Right cardiac atrium (tissue), 5 donors: Measurements from ENCODE around the gene MEP1A. TPM values are rescaled to one million over a fixed set of nuclear protein-coding genes. Genes with fewer than 3 reads are reported as not detected.
"Not testable (repeated sequence)": the region's sequence is repeated elsewhere in the genome, so short reads cannot be mapped to it uniquely, and the experiment has no call there.

Source experiments
- ATAC-seq, 2 donors: fragments of 200-7000 bp; cut with Tn5 transposase; one replicate each; pipeline versions ENCODE4 v1.8.0 to v1.9.1; 2020; ENCODE audit warnings: moderate library complexity in 2 of 2, mild to moderate bottlenecking in 1 of 2
- DNase-seq, 3 donors: peaks; one replicate each; pipeline ENCODE4 v3.0.0-alpha.2; 2020
- H3K27ac ChIP-seq: one replicate; pipeline ENCODE4 v1.5.1; 2013; ENCODE audit warnings: mild to moderate bottlenecking, low read length, control low read depth, moderate library complexity
- H3K27me3 ChIP-seq: one replicate; pipeline ENCODE4 v1.6.1; 2013; ENCODE audit not compliant: control insufficient read depth, insufficient read depth
- H3K4me1 ChIP-seq: one replicate; pipeline ENCODE4 v1.6.1; 2013; ENCODE audit warnings: low read length; ENCODE audit not compliant: control insufficient read depth, insufficient read depth
- H3K4me3 ChIP-seq: one replicate; pipeline ENCODE4 v1.5.1; 2013; ENCODE audit warnings: low read length, control low read depth
- H3K9me3 ChIP-seq: one replicate; pipeline ENCODE4 v1.6.1; 2013; ENCODE audit warnings: low read length; ENCODE audit not compliant: control insufficient read depth
- WGBS: extraction: QIAGEN DNeasy Blood & Tissue Kit; methylation state at CpG from one replicate; pipeline ENCODE4 v1.1.7; 2013; 5-methylcytosine and 5-hydroxymethylcytosine counted together
- intact Hi-C, 4 donors: fragments of 100-400 bp; cut with DNase I; formaldehyde crosslinking; loops; one replicate each; pipeline versions ENCODE4 v1.11.0 to v1.14.0; 2022 to 2023
- polyA plus RNA-seq: library from polyadenylated mRNA; stranded (reverse); fragments of 200-250 nt; gene quantifications from one replicate; pipeline ENCODE4 v1.2.3, GENCODE V29; 2013
- total RNA-seq, 4 donors: library from RNA; stranded (reverse); fragmentation: NEBNext Ultra II Directional; extraction: Animal tissue kit (Norgen Biotek cat#: 25700); gene quantifications; one replicate each; pipeline ENCODE4 v1.2.1, GENCODE V29; 2021
- donor health status: healthy with polysubstance abuse.
- donor health status: DM: no; HTN: yes; CAD: no.
- donor health status: DM: no; HTN: no; CAD: no.
- donor health status: DM: no; HTN: yes; CAD: no; lungs with severe emphysema.
- donor health status: DM: yes; HTN: yes; CAD: no.

Gene MEP1A
- total and polyA plus RNA-seq, 5 donors, result not detected

DNA sequence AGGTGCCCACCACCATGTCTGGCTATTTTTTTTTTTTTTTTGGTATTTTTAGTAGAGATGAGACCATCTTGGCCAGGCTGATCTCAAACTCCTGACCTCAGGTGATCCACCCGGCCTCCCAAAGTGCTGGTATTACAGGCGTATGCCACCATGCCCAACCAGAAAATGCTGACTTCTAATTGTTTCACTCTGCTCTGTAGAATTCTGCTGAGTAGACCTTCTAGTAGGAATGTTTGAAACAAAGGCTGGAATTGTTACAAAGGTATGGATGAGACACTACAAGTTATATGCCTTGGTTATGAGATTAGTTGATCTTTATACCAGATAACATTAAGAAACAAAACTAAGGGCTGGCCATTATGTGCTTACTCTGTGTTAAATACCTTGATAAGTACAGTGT, 44.8 kb downstream of the MEP1A start:
- DNase-seq (no peak), ATAC-seq (no peak)
- intact Hi-C loops, result no loop called here
- Histone ChIP-seq H3K4me1 (no peaks in the 10 kb centered on the region), H3K27ac (no peak overlapping the region), H3K27me3 (no peaks in the 10 kb centered on the region), H3K9me3 (no peaks in the 10 kb centered on the region), H3K4me3 (no peak overlapping the region)
- 95% methylated on average over 2 of the region's 2 CpGs for WGBS

DNA sequence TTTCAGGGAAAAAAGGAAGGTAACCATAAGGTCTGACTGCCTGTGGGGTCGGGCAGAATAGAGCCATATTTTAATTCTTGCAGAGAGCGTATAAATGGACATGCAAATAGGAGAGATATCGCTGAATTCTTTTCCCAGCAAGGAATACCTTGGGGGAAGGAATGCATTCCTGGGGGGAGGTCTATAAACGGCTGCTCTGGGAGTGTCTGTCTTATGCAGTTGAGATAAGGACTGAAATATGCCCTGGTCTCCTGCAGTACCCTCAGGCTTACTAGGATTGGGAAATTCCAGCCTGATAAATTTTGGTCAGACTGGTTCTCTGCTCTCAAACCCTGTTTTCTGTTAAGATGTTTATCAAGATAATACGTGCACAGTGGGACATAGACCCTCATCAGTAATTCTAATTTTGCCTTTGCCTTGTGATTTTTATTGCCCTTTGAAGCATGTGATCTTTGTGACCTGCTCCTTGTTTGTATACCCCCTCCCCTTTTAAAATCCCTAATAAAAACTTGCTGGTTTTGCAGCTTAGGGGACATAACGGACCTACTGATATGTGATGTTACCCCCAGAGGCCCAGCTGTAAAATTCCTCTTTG, 49.2 kb downstream of the MEP1A start:
- not testable (repeated sequence) for DNase-seq, H3K4me3 ChIP-seq, ATAC-seq, H3K27ac ChIP-seq, H3K4me1 ChIP-seq, H3K9me3 ChIP-seq, H3K27me3 ChIP-seq
- intact Hi-C loops, result loop anchor here in 1 of 4 donors (10.0 kb wide), 1 partner anchor 142 kb away; no protein-coding TSS in a partner anchor
- 91% methylated on average over 6 of the region's 6 CpGs for WGBS

DNA sequence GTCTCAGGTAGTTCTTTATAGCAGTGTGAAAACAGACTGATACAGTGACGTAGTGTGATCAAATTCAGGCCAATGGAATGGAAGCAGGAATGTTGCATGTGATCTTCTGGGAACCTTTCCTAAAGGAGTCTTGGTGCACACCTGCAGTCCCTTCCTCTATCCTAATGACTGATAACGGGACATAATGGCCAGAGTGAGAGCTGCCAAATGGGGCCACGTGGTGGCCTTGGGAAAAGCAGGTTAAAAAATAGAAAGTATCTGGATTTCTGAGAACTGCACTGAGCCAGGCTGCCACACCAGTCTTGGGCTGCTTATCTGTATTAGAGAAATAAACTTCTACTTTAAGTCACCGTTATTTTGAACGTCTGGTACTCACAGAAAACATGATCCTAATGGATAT, 51.9 kb downstream of the MEP1A start:
- intact Hi-C loops, result loop anchor here in 3 of 4 donors (5.0 to 10.0 kb wide), 4 partner anchors 140 to 202 kb away; partner anchors contain the start of gene ADGRF1 (in 1 of the 3)
- Histone ChIP-seq H3K9me3 (no peaks in the 10 kb centered on the region), H3K27ac (no peak overlapping the region), H3K4me3 (no peak overlapping the region), H3K27me3 (no peaks in the 10 kb centered on the region), H3K4me1 (peaks cover 1% of the 10 kb centered on the region)
- WGBS, result 65% methylated on average over 5 of the region's 5 CpGs
- no peak for DNase-seq
- ATAC-seq, result no peak

DNA sequence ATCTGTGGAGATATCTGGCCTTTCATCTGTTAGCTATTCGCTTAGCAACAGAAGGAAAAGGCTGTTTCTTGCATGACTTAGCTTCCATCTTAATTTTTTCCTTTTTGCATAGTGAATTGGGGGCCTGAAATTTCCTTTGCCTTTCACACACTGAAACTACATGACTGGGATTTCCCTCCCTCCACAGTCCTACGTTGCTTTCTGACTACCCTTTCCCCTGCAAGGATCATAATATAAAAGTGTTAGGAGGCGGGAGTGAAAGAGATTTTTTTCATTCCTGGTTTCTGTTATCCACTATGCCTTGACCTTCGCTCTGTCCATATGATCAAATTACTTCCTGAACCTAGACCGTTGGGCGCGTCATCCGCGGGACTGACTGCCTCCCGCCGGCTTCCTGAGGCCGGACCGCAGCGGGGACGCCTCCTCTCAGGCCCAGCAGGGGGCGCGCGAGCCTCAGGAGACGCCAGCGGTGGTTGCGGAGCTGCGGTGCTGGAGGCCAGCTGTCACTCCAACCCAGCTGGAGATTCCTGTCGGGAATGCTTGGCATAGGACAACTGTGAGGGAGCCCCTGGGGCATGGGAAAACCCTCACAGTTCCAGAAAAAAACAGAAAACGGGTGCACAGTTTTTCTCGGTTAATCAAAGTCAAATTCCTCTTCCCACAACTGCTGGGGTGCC, 55.6 kb downstream of the MEP1A start:
- ATAC-seq, result peak; percentile 96

DNA sequence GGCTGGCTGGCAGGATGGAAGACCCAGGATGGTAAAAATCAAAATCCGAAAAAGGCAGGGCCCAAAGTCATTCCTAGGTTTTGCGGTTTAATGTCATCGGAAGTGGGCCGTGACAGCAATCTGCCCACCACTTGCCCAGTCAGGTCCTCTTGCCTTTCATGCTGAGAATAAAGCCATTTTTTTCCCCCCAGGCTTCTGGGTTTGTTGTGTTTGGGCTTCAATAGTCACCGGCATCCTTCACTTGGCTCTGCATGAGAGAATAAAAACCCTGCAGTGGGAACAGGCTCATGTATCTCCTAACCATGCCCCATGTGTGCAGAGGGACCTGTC, 56.1 kb downstream of the MEP1A start:
- intact Hi-C loops, result loop anchor here (2.0 to 10.0 kb wide), 6 partner anchors 135 to 198 kb away; partner anchors contain the start of gene ADGRF1 (in 1 of the 4)
- peaks cover 6% of the 10 kb centered on the region for H3K4me1 ChIP-seq
- DNase-seq, result no peak
- H3K27me3 ChIP-seq, result no peaks in the 10 kb centered on the region
- no peaks in the 10 kb centered on the region for H3K9me3 ChIP-seq
- H3K4me3 ChIP-seq, result no peak overlapping the region
- 48% methylated on average over 5 of the region's 5 CpGs for WGBS
- no peak overlapping the region for H3K27ac ChIP-seq
- ATAC-seq, result peak; percentile 5 to 13

More for the DNA sequence above, 55.6 kb downstream of the MEP1A start:
- Histone ChIP-seq H3K4me3 (no peak overlapping the region), H3K27ac (no peak overlapping the region), H3K4me1 (peaks cover 4% of the 10 kb centered on the region), H3K9me3 (no peaks in the 10 kb centered on the region), H3K27me3 (no peaks in the 10 kb centered on the region)
- intact Hi-C loops, result loop anchor here (2.0 to 10.0 kb wide), 6 partner anchors 136 to 198 kb away; partner anchors contain the start of gene ADGRF1 (in 1 of the 4)
- DNase-seq, result peak; percentile 87 to 96 (median 94)
- WGBS, result 6% methylated on average over 25 of the region's 25 CpGs

DNA sequence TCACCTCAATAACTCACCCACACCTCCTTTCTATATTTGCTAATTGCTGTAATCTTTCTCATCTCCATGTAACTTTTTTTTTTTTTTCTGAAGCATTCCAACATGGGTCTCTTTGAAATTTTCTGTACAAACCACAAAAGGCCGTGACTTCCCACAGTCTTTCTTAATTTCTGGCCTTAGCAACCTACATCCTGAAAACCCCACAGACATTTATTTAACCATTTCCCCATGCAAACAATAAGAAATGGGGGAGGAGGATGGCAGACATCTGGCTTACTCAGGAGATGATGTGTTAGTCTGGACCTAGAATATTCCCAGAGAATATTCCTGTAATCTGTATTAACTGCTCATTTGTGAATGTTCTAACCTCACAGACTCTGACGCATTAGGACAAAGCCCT, 57.6 kb downstream of the MEP1A start:
- 65% methylated on average over 2 of the region's 2 CpGs for WGBS
- Histone ChIP-seq H3K9me3 (no peaks in the 10 kb centered on the region), H3K27ac (no peak overlapping the region), H3K4me3 (no peak overlapping the region), H3K27me3 (no peaks in the 10 kb centered on the region), H3K4me1 (peaks cover 6% of the 10 kb centered on the region)
- DNase-seq (no peak), ATAC-seq (no peak)
- intact Hi-C loops, result loop anchor here in 1 of 4 donors (5.0 kb wide), 1 partner anchor 142 kb away; no protein-coding TSS in a partner anchor

DNA sequence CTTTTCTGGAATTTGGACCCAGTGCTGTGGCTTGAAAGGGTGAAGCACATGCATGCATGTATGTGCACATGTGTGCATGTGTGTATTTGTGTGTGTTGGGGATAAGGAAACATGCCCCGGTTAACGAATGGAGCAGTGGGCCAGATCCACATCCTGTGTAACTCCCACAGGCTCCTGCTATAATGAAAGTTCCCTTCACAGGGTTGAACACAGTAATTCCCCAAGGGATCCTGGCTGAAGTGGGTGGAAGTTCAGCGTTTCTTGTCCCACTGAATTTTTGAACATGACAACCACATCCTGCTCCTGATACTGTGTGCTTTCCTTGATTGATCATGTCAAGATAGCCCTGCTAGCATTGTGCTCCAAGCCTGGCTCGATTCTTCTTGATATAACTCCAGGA, 58.4 kb downstream of the MEP1A start:
- H3K27ac ChIP-seq, result peak overlapping the region; percentile 37
- not testable (repeated sequence) for H3K4me3 ChIP-seq, DNase-seq, H3K4me1 ChIP-seq, H3K9me3 ChIP-seq, H3K27me3 ChIP-seq
- 42% methylated on average over 4 of the region's 4 CpGs for WGBS
- intact Hi-C loops, result loop anchor here in 1 of 4 donors (5.0 kb wide), 1 partner anchor 141 kb away; no protein-coding TSS in a partner anchor
- peak in 1 of 2 donors; percentile 55 for ATAC-seq

DNA sequence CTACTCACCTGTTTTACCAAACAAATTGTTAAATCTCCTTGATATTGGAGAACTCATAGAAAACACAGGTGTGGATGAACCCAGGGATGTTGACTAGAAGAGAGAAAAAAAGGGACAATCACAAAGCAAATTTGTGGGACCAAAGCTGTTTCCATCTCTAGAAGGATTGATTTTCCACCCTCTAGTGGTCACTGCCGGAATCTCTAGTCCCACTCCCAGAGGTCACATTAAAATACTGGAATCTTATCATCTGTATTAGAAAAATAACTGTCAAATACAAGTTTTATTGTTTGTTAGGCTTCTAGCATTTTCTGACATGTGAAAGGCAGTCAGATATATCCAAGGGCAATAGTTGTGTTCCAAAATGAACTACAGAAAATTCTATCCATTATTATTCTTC, 62.8 kb downstream of the MEP1A start:
- H3K27ac ChIP-seq, H3K4me3 ChIP-seq, H3K9me3 ChIP-seq, intact Hi-C loops, H3K4me1 ChIP-seq, H3K27me3 ChIP-seq: not testable (repeated sequence)
- ATAC-seq, result peak in 1 of 2 donors; percentile 28
- WGBS, result 38% methylated on average over 1 of the region's 1 CpG
- DNase-seq, result peak in 1 of 3 donors; percentile 48

DNA sequence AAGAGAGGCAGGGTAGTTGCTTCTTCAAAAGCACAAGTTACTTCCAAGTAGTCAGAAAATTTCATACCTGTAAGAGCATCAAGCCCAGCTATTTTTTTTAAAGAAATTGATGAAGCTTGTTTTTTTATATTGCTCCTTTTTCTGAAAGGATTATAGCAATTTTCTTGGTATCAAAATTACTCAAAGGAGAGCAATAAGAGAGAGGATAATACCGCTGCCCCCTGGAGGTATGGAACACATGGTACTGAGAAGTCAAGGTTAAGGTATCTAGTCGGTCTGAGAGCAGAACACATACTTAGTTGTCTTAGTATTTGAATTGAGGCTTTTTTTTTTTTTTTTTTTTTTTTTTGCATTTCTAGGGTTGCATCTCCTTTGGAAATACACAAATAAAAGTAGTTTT, 69.2 kb downstream of the MEP1A start:
- H3K27me3 ChIP-seq, result no peaks in the 10 kb centered on the region
- no peaks in the 10 kb centered on the region for H3K9me3 ChIP-seq
- H3K4me1 ChIP-seq, result no peaks in the 10 kb centered on the region
- no peak for DNase-seq
- intact Hi-C loops, result no loop called here
- 78% methylated on average over 2 of the region's 2 CpGs for WGBS
- no peak for ATAC-seq
- H3K4me3 ChIP-seq, result no peak overlapping the region
- no peak overlapping the region for H3K27ac ChIP-seq

DNA sequence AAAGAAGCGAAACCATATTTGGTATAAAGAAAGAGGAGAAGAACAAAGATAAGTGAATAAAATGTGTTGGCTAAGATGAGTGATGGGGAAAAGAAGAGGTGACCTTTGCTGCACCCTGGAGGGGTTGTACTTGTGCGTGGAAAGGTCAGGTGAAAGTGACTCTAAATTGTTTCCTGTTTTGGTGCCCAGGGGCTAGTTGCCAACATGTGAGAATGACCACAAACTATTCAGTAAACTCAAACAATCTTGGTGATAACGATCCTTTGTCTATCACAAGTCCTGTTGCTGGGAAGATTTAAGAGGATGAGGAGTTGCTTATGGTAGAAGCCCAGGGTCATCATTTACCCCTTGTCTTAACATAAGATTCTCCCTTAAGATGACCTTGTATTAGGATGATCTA, 70.6 kb downstream of the MEP1A start:
- Histone ChIP-seq H3K27me3 (no peaks in the 10 kb centered on the region), H3K9me3 (no peaks in the 10 kb centered on the region), H3K4me1 (no peaks in the 10 kb centered on the region), H3K4me3 (no peak overlapping the region), H3K27ac (no peak overlapping the region)
- ATAC-seq, result no peak
- intact Hi-C loops, result no loop called here
- DNase-seq, result no peak
- WGBS, result 77% methylated on average over 3 of the region's 3 CpGs

DNA sequence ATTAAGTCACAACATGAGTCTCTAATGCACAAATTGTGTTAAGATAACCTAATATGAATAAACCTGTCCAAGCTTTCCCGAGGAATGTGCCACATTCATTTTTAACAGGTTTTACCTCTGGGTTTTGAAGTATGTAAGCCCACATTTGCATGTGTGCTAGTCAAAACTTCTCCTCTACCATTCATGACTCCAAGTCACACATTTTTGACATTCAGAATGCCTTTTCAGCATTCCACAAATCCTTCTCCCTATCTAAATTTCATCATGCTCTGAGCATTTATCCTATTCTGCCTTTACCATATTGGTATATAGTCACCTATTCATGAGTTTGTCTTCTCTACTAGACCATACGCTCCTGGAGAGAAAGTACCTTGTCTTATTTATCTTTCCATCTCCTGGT, 72.0 kb downstream of the MEP1A start:
- Histone ChIP-seq H3K4me1 (no peaks in the 10 kb centered on the region), H3K9me3 (no peaks in the 10 kb centered on the region), H3K27me3 (no peaks in the 10 kb centered on the region), H3K27ac (no peak overlapping the region), H3K4me3 (no peak overlapping the region)
- intact Hi-C loops, result no loop called here
- ATAC-seq, result no peak
- no peak for DNase-seq
- WGBS, result 94% methylated on average over 2 of the region's 2 CpGs
